Activated CD4-positive, alpha-beta T cell treated with anti-CD3 and anti-CD28 coated beads, Interleukin-2, amount 50 U/mL, for 16 hours (primary cell): ENCODE data around the gene DLG5.

Experiments used
- DNase-seq: peaks from one replicate; pipeline ENCODE4 v3.0.0-alpha.2; 2020

DLG5 gene

GRCh38 chr10:77863446-77863845, 63.1 kb downstream of the DLG5 start:
- DNase-seq, result no peak

- DNase-seq, result no peak
These were observed 64.0 kb downstream of the DLG5 start for GRCh38 chr10:77862595-77862994.

DNA sequence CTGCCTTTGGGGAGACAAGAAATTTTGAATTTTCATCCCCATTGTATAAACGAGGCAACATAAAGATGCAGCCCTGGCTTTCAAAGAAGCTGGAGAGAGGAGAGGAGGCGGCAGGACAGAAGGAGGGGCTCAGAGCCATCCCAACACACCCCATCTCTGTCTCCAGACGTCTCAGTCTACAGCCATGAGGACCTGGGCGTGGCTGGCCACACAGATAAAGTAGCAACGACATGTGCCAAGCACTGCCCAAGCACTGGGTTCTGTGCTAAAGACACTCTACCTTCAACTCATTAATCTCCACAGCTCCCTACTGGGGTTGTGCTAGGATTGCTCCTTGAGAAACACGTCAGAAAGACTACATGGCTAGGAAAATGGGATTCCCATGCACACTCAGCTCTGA, 65.2 kb downstream of the DLG5 start:
- no peak for DNase-seq

- no peak for DNase-seq
These were observed 66.7 kb downstream of the DLG5 start for GRCh38 chr10:77859865-77860282.

GRCh38 chr10:77859200-77859864, 67.2 kb downstream of the DLG5 start:
- DNase-seq, result no peak

- no peak for DNase-seq
These were observed 69.3 kb downstream of the DLG5 start for GRCh38 chr10:77857272-77857671.

- no peak for DNase-seq
These were observed 70.0 kb downstream of the DLG5 start for GRCh38 chr10:77856566-77856965.

DNA sequence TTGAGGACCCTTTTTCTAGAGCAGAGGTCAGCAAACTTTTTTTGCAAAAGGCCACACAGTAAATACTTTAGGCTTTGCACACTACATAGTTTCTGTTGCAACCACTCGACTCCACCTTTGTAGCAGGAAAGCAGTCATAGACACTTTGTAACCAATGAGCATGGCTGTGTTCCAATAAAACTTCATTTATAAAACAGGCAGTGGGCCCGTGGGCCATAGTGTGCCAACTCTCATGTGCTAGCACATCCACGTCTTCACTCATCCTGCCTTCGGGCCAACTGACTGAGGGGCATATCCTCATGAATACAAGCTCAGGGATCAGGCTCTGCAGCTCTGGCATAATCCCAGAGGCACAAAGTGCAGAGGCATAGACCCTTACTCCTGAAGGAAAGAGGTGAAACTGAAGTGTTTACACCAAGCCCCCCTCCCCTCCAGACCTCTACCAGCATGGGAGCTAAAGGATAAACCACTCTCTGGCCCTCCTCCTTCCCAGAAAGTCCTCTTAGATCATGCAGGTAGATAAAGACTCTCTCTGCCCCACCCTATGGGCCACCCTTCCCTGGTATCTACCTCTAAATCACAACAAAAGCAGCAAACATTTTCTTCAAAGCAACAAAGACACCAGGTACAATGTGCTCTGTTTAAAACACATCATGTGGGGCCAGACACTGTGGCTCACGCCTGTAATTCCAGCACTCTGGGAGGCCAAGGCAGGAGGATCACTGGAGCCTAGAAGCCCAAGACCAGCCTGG, 71.0 kb downstream of the DLG5 start:
- DNase-seq, result no peak

GRCh38 chr10:77854115-77854514, 72.4 kb downstream of the DLG5 start:
- DNase-seq, result no peak

- no peak for DNase-seq
These were observed 73.3 kb downstream of the DLG5 start for GRCh38 chr10:77853256-77853655.

- no peak for DNase-seq
These were observed 75.8 kb downstream of the DLG5 start for GRCh38 chr10:77850620-77851231.

GRCh38 chr10:77849039-77849664, 77.4 kb downstream of the DLG5 start:
- no peak for DNase-seq

- DNase-seq, result peak; percentile 67
These were observed 79.7 kb downstream of the DLG5 start for GRCh38 chr10:77846718-77847311.

DNA sequence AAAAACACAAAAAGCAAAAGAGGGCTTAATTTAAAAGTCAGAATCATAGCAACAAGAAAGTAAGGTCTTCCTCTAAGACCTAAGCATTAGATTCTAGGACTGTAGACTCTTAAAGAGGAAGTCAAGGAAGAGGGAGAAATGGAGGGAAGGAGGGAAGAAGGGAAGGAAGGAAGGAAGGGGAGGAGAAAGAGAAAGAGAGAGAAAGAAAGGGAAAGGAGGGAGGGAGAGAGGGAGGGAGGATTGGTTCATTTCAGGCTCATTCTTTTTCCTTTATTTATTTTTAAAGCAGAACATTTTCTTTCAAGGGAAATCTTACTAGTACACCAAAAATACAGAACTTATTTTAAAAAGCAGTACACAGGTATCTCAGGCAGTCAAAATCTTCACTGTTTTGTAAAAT, 81.1 kb downstream of the DLG5 start:
- no peak for DNase-seq

DNA sequence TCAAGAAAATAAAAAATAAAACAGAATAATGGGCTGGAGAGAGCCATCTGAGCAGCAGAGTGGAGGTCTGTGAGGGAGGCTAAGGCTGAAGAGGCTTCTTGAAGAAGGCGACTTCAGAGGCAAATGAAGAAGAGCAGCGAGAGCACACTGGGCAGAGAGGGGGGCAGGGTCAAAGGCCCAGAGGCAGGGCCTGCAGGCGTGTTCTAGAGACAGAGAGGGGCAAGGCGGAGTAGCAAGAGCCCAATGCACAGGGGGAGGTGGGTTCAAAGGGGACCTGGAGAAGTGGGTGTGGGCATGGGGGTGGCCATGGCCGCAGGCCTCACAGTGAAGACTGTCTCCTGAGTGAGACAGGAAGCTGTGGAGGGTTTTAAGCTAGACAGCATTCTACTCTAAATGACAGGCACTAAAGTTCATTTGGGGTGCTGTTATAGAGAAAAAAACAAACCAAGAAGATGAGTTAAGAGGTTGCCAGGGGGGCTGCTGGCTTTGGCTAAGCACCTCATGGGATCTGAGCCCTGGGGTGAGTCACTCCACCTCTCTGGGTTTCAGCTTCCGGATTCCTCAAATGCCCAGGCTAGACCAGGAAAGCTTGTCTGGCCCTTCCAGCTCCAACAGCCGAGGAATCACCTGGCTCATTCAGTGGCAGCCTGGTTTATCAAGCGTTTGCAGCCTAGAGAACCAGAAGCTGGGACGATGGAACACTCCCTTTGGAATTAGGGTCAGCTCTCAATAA, 81.7 kb downstream of the DLG5 start:
- DNase-seq, result no peak

DNA sequence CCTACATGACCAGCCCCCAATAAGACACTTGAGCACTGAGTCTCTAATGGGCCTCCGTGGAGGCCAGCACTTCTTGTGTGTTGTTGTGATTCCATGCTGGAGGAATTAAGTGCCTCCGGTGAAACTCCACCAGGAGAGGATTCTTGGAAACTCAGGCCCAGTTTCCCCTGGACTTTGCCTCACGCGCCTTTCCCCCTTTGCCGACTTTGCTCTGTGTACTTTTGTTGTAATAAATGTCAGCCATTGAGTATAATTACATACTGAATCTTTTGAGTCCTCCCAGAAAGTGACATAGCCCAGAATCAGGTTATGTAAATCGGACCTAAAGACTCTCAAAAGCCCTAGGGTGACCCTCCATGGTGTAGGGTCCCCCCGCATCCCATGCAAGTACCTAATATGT, 82.4 kb downstream of the DLG5 start:
- no peak for DNase-seq

GRCh38 chr10:77843264-77843663, 83.3 kb downstream of the DLG5 start:
- DNase-seq, result no peak

GRCh38 chr10:77842652-77843212, 83.8 kb downstream of the DLG5 start:
- DNase-seq, result no peak

DNA sequence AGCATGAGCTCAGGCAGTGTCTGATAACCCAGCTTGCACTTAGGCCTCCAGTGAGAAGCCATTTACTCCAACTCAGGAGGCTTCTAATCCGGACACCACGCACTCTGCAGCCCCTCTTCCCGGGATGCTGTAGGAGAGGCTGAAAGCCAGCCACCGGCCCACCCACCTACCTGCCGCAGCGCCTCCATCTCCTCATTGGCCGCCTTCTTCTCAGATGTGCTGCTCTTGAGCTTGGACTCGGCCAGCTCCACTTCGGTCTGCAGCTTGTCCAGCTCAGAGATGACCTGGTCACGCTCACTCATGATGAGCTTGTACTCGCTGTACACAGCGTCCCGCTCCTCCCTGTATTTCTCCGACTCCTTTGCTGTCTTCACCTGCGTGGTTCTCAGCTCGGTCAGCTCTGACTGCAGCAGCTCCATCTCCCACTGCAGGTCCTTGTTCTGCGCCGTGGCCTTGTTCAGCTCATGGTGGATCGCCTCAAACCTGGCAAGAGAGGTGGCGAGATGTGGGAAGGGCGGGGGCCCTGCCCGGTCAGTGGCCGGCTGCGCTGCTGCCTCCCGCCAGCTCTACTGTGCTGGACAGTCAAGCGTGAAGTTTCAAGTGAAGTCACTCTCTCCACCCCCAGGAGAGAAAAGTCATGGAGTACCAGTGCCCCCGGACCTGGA, 84.7 kb downstream of the DLG5 start:
- no peak for DNase-seq

- no peak for DNase-seq
These were observed 85.9 kb downstream of the DLG5 start for GRCh38 chr10:77840636-77841035.

DNA sequence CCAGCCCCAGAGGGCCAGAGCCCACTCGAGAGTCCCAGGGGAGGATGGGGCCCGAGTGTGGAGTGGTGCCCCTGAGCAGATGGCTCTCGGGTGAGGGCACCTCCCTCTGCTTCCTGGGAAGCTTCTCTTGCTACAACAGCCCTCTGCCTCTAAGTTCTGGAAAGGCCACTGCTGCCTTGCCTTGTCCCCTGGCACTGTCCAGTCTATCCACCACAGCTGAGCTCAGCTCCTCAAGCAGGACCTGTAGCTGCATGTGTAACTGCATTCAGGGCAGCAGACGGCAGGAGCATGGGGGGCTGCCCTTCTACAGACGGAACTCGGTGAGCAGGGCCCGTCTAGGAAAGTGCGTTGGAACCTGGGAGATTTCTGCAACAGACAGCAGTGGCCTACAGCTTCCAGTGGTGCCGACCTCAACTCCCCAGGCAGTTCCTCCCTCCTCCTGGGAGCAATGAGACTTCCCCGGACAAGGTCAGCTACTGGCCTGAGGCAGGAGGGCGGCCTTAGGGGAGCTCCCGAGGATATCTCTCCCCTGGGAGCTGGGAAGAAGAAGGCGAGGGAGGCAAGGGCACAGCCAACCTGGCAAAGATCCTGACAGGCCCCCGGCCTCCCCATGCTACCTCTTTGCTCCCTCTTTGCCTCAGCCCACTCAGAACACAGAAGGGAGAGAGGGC, 88.5 kb downstream of the DLG5 start:
- DNase-seq, result no peak
